ENCODE data around the gene KIAA0825. TPM values are rescaled to one million over a fixed set of nuclear protein-coding genes. Genes with fewer than 3 reads are reported as not detected.

KIAA0825 gene
- total RNA-seq, 4 donors from 2014 or later, result 0.60 to 2.5 (median 1.6) TPM

DNA sequence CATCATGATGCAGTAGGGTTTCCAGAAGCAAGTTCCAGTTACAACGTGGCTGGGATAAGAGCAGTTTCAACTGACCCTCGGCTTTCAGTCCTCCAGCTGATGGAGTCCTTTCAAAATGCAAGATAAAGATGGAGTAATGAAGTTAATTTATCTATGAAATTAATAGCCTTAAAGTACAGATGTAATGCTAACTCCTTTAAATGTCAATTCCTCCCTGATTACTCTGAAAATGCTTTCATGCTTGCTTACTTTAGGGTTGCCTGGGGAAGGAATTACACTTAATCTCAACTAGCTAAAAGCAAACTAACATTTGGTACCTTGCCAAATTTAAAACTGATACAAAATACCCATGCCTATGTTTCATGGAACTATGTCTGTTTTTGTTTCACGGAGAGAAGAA is 178.4 kb downstream of the KIAA0825 start:
- no peaks in the 10 kb centered on the region for H3K4me1 ChIP-seq
- intact Hi-C loops (cut with DNase I; ENCODE audit: low total_unique reads), result no loop called here
- no peak overlapping the region for H3K4me3 ChIP-seq
- H3K9me3 ChIP-seq, result no peaks in the 10 kb centered on the region
- no peak overlapping the region for H3K27ac ChIP-seq
- no peaks in the 10 kb centered on the region for H3K36me3 ChIP-seq
- no peaks in the 10 kb centered on the region for H3K27me3 ChIP-seq
- ATAC-seq (no peak), DNase-seq (no peak)
- no peak for TF ChIP-seq POLR2A (IDR thresholded peaks at IDR 0.05)
- in situ Hi-C loops (cut with MboI; ENCODE audit: low sequenced_read_pairs in 4 of 4), result no loop called here

GRCh38 chr5:94433397-94434163 is 184.8 kb downstream of the KIAA0825 start:
- no peaks in the 10 kb centered on the region for H3K27me3 ChIP-seq
- in situ Hi-C loops (cut with MboI; ENCODE audit: low sequenced_read_pairs in 4 of 4), result no loop called here
- intact Hi-C loops (cut with DNase I; ENCODE audit: low total_unique reads), result no loop called here
- H3K4me3 ChIP-seq, result no peak overlapping the region
- H3K4me1 ChIP-seq, result no peaks in the 10 kb centered on the region
- H3K9me3 ChIP-seq, result no peaks in the 10 kb centered on the region
- H3K36me3 ChIP-seq, result no peaks in the 10 kb centered on the region
- DNase-seq (peak; percentile 18 to 44), ATAC-seq (peak; percentile 78 to 82)
- TF ChIP-seq CTCF (IDR thresholded peaks at IDR 0.05 in 4 of 5, conservative IDR thresholded peaks at IDR 0.05 in 1 of 5) (no peak), POLR2A (IDR thresholded peaks at IDR 0.05) (no peak)
- peak overlapping the region; percentile 9 to 63 (median 36) for H3K27ac ChIP-seq

GRCh38 chr5:94432499-94432898 is 185.9 kb downstream of the KIAA0825 start:
- in situ Hi-C loops (cut with MboI; ENCODE audit: low sequenced_read_pairs in 4 of 4) (no loop called here), intact Hi-C loops (cut with DNase I; ENCODE audit: low total_unique reads) (no loop called here)
- Histone ChIP-seq H3K4me3 (no peak overlapping the region), H3K27ac (peak overlapping the region; percentile 30 to 62 (median 47)), H3K9me3 (no peaks in the 10 kb centered on the region), H3K27me3 (no peaks in the 10 kb centered on the region), H3K36me3 (no peaks in the 10 kb centered on the region), H3K4me1 (no peaks in the 10 kb centered on the region)
- TF ChIP-seq CTCF (IDR thresholded peaks at IDR 0.05 in 4 of 5, conservative IDR thresholded peaks at IDR 0.05 in 1 of 5) (no peak), POLR2A (IDR thresholded peaks at IDR 0.05) (no peak)
- DNase-seq (peak in 1 of 2 donors; percentile 13), ATAC-seq (peak; percentile 81 to 90)

DNA sequence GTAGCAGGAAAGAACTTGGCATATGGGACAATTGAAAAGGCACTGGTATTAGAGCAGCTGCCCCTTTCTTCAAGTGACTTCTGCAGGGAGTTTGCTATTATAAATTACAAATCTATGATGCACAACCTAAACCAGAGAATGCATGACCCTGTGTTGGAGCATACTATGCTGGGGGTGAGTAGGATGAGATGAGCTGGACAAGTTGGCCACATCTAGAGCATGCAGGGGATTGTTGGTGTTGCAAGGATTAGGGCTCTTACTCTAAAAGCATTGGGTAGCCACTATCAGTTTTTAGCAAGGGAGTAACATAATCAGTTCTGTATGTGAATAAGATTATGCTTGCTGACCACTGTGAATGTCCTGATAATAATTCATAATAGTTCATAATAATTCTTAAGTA is 186.7 kb downstream of the KIAA0825 start:
- H3K36me3 ChIP-seq, result no peaks in the 10 kb centered on the region
- intact Hi-C loops (cut with DNase I; ENCODE audit: low total_unique reads), result no loop called here
- H3K27me3 ChIP-seq, result no peaks in the 10 kb centered on the region
- no peak for DNase-seq
- ATAC-seq, result no peak
- in situ Hi-C loops (cut with MboI; ENCODE audit: low sequenced_read_pairs in 4 of 4), result no loop called here
- TF ChIP-seq POLR2A (IDR thresholded peaks at IDR 0.05) (no peak), CTCF (IDR thresholded peaks at IDR 0.05 in 4 of 5, conservative IDR thresholded peaks at IDR 0.05 in 1 of 5) (no peak)
- peak overlapping the region in 1 of 4 donors; percentile 42 for H3K27ac ChIP-seq
- no peaks in the 10 kb centered on the region for H3K9me3 ChIP-seq
- H3K4me1 ChIP-seq, result no peaks in the 10 kb centered on the region
- no peak overlapping the region for H3K4me3 ChIP-seq

GRCh38 chr5:94429566-94429965 is 188.8 kb downstream of the KIAA0825 start:
- no peak for TF ChIP-seq POLR2A (IDR thresholded peaks at IDR 0.05)
- no peak for TF ChIP-seq CTCF (IDR thresholded peaks at IDR 0.05 in 4 of 5, conservative IDR thresholded peaks at IDR 0.05 in 1 of 5)
- no peak for DNase-seq
- ATAC-seq, result no peak
- no peaks in the 10 kb centered on the region for H3K27me3 ChIP-seq
- no peaks in the 10 kb centered on the region for H3K9me3 ChIP-seq
- no peaks in the 10 kb centered on the region for H3K36me3 ChIP-seq
- no peaks in the 10 kb centered on the region for H3K4me1 ChIP-seq
- H3K4me3 ChIP-seq, result no peak overlapping the region
- in situ Hi-C loops (cut with MboI; ENCODE audit: low sequenced_read_pairs in 4 of 4), result no loop called here
- intact Hi-C loops (cut with DNase I; ENCODE audit: low total_unique reads), result no loop called here
- no peak overlapping the region for H3K27ac ChIP-seq
